Uterus (tissue), 4 donors: ENCODE data around the gene PAPPA2. TPM values are rescaled to one million over a fixed set of nuclear protein-coding genes. Genes with fewer than 3 reads are reported as not detected.

Experiments used
- DNase-seq, 2 donors: peaks; one replicate each; pipeline ENCODE4 v3.0.0-alpha.2; 2019 to 2020
- H3K27ac ChIP-seq, 2 donors: fragments of 200-600 bp; sonication (generic); 1 replicate in 1 of 2; 2 replicates in 1 of 2; pipeline ENCODE4 v1.5.1; 2016 to 2018
- H3K27me3 ChIP-seq, 2 donors: fragments of 200-600 bp; sonication (generic); one replicate each; pipeline ENCODE4 v1.5.1; 2018 to 2019; ENCODE audit warnings: control low read depth in 1 of 2
- H3K36me3 ChIP-seq, 2 donors: fragments of 200-600 bp; sonication (generic); one replicate each; pipeline ENCODE4 v1.5.1; 2019; ENCODE audit warnings: control low read depth in 1 of 2
- H3K4me1 ChIP-seq, 2 donors: fragments of 200-600 bp; sonication (generic); one replicate each; pipeline ENCODE4 v1.5.1; 2018 to 2019; ENCODE audit warnings: control low read depth in 1 of 2
- H3K4me3 ChIP-seq, 2 donors: fragments of 200-600 bp; sonication (generic); 1 replicate in 1 of 2; 2 replicates in 1 of 2; pipeline ENCODE4 v1.5.1; 2018 to 2019; ENCODE audit warnings: mild to moderate bottlenecking in 1 of 2
- H3K9me3 ChIP-seq, 2 donors: fragments of 200-600 bp; sonication (generic); one replicate each; pipeline ENCODE4 v1.5.1; 2019; ENCODE audit warnings: control low read depth in 1 of 2
- CTCF ChIP-seq, 4 experiments: fragments of 200-600 bp in 2 of 4; fragments of 450-650 bp in 2 of 4; sonication (generic) in 2 of 4; IDR thresholded peaks; one replicate each; pipeline ENCODE4 v1.5.1; 2016 to 2019; ENCODE audit warnings: antibody characterized with exemption in 4 of 4, mild to moderate bottlenecking in 2 of 4, moderate library complexity in 1 of 4
- POLR2A ChIP-seq, 2 donors: fragments of 450-650 bp; IDR thresholded peaks; one replicate each; pipeline ENCODE4 v1.6.1; 2016; ENCODE audit warnings: antibody characterized with exemption in 2 of 2, mild to moderate bottlenecking in 1 of 2, moderate library complexity in 1 of 2
- intact Hi-C: fragments of 100-400 bp; cut with DNase I; formaldehyde crosslinking; loops from one replicate; pipeline ENCODE4 v1.15.1; 2023; ENCODE audit warnings: low total_unique reads
- total RNA-seq, 4 donors: library from RNA; depleted of rRNA in 3 of 4; stranded (reverse); fragments of >200 nt in 3 of 4; gene quantifications; one replicate each; pipeline versions ENCODE4 v1.1.0 to v1.2.4, GENCODE V29; 2014 to 2023
- donor health status: DM: yes; HTN: yes; CAD: no.

PAPPA2 gene
- total RNA-seq, 4 donors from 2014 or later = 0.51 to 4.0 (median 0.73) TPM; not detected in 1

DNA sequence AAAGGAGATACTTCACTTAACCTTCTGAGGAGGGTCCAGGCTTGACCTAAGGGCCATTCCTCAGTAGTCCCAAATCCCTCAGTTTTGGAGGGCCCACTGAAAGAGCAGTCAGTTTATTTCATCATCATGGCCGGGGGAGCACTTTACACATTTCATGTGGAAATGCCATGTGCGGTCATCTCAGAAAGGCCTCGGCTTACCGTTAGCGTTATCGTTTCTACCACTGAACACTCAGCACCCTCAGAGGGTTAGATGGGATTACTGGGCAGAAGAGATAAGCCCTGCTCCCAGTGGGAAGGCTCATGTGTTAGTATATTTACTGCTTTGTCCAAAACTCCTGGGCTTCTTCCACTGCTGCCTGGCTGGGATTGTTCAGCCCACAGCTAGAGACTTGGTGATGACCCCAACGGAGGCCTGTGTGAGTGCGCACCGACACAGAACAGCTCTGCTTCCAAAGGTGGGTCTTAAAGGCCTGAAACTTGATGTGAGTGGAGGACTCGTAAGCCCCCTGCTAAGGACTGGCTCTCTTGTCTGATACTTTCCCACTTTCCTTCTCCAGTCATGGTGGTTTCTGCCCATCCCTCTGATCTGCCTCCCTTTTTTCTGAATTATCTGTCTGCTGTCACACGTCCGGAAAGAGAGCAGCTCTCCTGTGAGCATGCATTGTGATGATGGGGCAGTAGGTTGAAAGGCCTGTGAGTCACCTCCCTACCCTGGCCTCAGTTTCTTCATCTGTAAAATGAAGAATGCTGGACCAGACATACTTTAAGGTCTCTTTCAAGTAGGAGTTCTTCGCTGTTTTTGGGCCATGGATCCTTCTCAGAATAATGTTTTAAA lies 417.0 kb downstream of the PAPPA2 start:
- Histone ChIP-seq H3K9me3 (no peaks in the 10 kb centered on the region), H3K27me3 (no peaks in the 10 kb centered on the region), H3K4me1 (no peaks in the 10 kb centered on the region), H3K4me3 (no peak overlapping the region), H3K36me3 (no peaks in the 10 kb centered on the region), H3K27ac (no peak overlapping the region)
- TF ChIP-seq CTCF (IDR thresholded peaks at IDR 0.05) (no peak), POLR2A (IDR thresholded peaks at IDR 0.05) (no peak)
- no peak for DNase-seq
- intact Hi-C loops = no loop called here

DNA sequence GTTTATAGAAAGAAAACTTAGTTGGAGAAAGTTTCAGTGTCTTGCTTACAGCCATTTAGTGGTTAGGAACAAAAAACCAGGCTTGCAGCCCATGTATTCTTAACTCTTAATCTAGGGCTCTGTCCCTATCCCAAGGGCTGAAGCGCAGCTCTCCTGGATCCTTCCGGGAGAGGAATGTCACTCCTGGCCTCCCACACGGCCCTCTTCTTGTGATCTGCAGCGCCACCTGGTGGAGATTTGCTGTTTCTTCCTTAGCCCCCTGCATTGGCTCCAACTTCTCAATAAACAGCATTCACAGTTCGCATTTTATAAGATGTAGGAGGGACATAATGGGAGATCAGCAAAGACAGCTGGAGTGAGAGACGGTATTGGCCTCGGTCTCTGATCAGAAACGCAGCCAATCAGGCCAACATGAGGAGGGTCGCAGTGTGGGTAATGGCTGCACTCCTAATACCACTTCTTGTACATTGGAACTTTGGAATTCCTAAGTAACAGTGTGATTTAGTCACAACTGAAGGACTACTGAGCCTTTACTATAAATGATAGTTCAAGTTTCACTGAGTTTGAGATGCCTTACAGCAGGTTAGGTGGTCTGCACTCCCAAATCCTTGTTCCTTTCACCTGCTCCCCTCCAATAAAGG lies 418.1 kb downstream of the PAPPA2 start:
- DNase-seq = peak; percentile 62 to 67
- H3K4me3 ChIP-seq = no peak overlapping the region
- no peaks in the 10 kb centered on the region for H3K4me1 ChIP-seq
- no peaks in the 10 kb centered on the region for H3K27me3 ChIP-seq
- H3K36me3 ChIP-seq = no peaks in the 10 kb centered on the region
- no peaks in the 10 kb centered on the region for H3K9me3 ChIP-seq
- intact Hi-C loops = no loop called here
- no peak for TF ChIP-seq POLR2A (IDR thresholded peaks at IDR 0.05)
- peak; percentile 64 to 78 (median 71) for TF ChIP-seq CTCF (IDR thresholded peaks at IDR 0.05)
- no peak overlapping the region for H3K27ac ChIP-seq

DNA sequence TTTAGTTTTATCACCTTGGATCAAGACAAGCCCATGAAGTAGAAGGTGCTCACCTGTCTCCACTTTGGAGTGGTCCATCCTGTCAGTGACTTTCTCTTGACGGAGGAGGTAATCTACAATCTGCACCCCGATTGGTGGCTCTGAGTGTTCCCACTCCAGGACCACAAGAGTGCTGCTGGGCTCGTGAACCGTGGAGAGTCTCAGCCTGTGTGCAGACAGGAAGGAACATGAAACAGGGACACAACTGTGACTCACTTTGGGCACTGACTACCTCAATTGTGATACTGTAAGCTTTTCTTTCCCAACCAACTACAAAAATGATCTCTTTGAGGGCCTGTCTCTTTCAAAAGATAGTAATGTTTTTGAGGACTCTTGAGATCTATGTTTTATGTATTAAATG lies 421.3 kb downstream of the PAPPA2 start:
- intact Hi-C loops = no loop called here
- Histone ChIP-seq H3K36me3 (no peaks in the 10 kb centered on the region), H3K4me1 (no peaks in the 10 kb centered on the region), H3K4me3 (no peak overlapping the region), H3K9me3 (no peaks in the 10 kb centered on the region), H3K27ac (no peak overlapping the region), H3K27me3 (no peaks in the 10 kb centered on the region)
- no peak for TF ChIP-seq POLR2A (IDR thresholded peaks at IDR 0.05)
- TF ChIP-seq CTCF (IDR thresholded peaks at IDR 0.05) = no peak
- no peak for DNase-seq

DNA sequence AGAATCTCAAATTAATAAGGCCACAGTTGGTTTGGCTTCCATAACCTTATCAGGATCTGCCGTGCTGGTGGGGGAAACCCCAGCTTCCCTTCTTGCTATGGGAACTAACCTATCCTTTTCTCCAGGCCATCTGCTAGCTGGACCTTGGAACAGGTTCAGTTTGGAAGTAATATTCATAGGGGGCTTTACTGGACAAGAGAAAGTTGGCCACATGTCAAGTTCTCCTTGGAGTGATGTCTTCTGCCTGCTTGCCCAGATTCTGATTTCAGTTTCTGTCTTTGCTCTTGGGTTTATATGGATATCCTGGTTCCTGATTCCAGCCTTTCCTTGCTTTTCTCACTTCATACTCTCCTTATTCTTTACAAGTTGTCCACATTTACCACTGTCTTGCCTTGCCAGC lies 421.9 kb downstream of the PAPPA2 start:
- DNase-seq = no peak
- H3K27ac ChIP-seq = no peak overlapping the region
- H3K4me3 ChIP-seq = no peak overlapping the region
- H3K9me3 ChIP-seq = no peaks in the 10 kb centered on the region
- H3K27me3 ChIP-seq = no peaks in the 10 kb centered on the region
- H3K36me3 ChIP-seq = no peaks in the 10 kb centered on the region
- TF ChIP-seq CTCF (IDR thresholded peaks at IDR 0.05) (no peak), POLR2A (IDR thresholded peaks at IDR 0.05) (no peak)
- intact Hi-C loops = no loop called here
- H3K4me1 ChIP-seq = no peaks in the 10 kb centered on the region

DNA sequence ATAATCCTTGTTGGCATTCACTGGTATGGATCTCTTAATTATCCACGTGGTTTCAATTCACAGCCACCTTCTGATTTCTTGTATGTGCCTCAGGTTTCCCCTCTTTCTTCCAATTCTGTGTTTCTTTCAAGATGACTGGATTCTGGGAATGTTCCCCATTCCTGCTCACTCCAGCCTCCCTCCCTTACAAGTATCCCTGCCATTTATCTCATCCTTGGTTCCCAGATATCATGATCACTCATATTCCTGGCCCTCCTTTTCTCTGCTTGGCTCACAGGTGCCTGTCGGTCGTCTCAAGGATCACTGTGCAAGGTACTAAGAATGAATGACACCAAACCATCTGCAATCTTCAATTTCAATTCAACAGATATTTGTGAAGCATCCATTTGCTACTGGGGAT lies 422.4 kb downstream of the PAPPA2 start:
- TF ChIP-seq POLR2A (IDR thresholded peaks at IDR 0.05) (no peak), CTCF (IDR thresholded peaks at IDR 0.05) (no peak)
- no peak for DNase-seq
- Histone ChIP-seq H3K9me3 (no peaks in the 10 kb centered on the region), H3K4me1 (no peaks in the 10 kb centered on the region), H3K4me3 (no peak overlapping the region), H3K36me3 (no peaks in the 10 kb centered on the region), H3K27me3 (no peaks in the 10 kb centered on the region), H3K27ac (no peak overlapping the region)
- intact Hi-C loops = no loop called here
